ENCODE results near the gene DDN. TPM values are rescaled to one million over a fixed set of nuclear protein-coding genes. Genes with fewer than 3 reads are reported as not detected.

Gene DDN
- total and polyA plus RNA-seq, 4 donors: 0.44 to 1.5 (median 0.97) TPM

- no peaks in the 10 kb centered on the region for H3K27me3 ChIP-seq (ENCODE audit: control insufficient read depth, insufficient read depth, low read length)
- peaks cover 4% of the 10 kb centered on the region for H3K4me1 ChIP-seq (ENCODE audit: control insufficient read depth, insufficient read depth, low read length)
- 100% methylated on average over 1 of the region's 2 CpGs for WGBS (ENCODE audit: insufficient coverage)
- no peak overlapping the region for H3K27ac ChIP-seq (ENCODE audit: low read depth, low read length)
- H3K4me3 ChIP-seq (ENCODE audit: low read depth, low read length): no peak overlapping the region
- H3K36me3 ChIP-seq (ENCODE audit: control insufficient read depth, insufficient read depth, low read length): peaks cover 76% of the 10 kb centered on the region
- no peaks in the 10 kb centered on the region for H3K9me3 ChIP-seq (ENCODE audit: control insufficient read depth, insufficient read depth, low read length)
- no peak for DNase-seq (ENCODE audit: low read depth in 4 of 6, low spot score in 6 of 6)
Measured at GRCh38 chr12:49023812-49024211, 24.6 kb upstream of the DDN start.

- 97% methylated on average over 10 of the region's 15 CpGs for WGBS (ENCODE audit: insufficient coverage)
- DNase-seq (ENCODE audit: low read depth in 4 of 6, low spot score in 6 of 6): no peak
- no peak overlapping the region for H3K4me3 ChIP-seq (ENCODE audit: low read depth, low read length)
- H3K9me3 ChIP-seq (ENCODE audit: control insufficient read depth, insufficient read depth, low read length): no peaks in the 10 kb centered on the region
- H3K27me3 ChIP-seq (ENCODE audit: control insufficient read depth, insufficient read depth, low read length): no peaks in the 10 kb centered on the region
- peaks cover 8% of the 10 kb centered on the region for H3K4me1 ChIP-seq (ENCODE audit: control insufficient read depth, insufficient read depth, low read length)
- no peak overlapping the region for H3K27ac ChIP-seq (ENCODE audit: low read depth, low read length)
- H3K36me3 ChIP-seq (ENCODE audit: control insufficient read depth, insufficient read depth, low read length): peaks cover 66% of the 10 kb centered on the region
Measured at GRCh38 chr12:49022558-49023178, 23.5 kb upstream of the DDN start.

GRCh38 chr12:49021292-49021915, 22.2 kb upstream of the DDN start:
- H3K27me3 ChIP-seq (ENCODE audit: control insufficient read depth, insufficient read depth, low read length): no peaks in the 10 kb centered on the region
- DNase-seq (ENCODE audit: low read depth in 4 of 6, low spot score in 6 of 6): no peak
- H3K27ac ChIP-seq (ENCODE audit: low read depth, low read length): no peak overlapping the region
- no peak overlapping the region for H3K4me3 ChIP-seq (ENCODE audit: low read depth, low read length)
- peaks cover 12% of the 10 kb centered on the region for H3K4me1 ChIP-seq (ENCODE audit: control insufficient read depth, insufficient read depth, low read length)
- H3K9me3 ChIP-seq (ENCODE audit: control insufficient read depth, insufficient read depth, low read length): no peaks in the 10 kb centered on the region
- 85% methylated on average over 9 of the region's 11 CpGs for WGBS (ENCODE audit: insufficient coverage)
- H3K36me3 ChIP-seq (ENCODE audit: control insufficient read depth, insufficient read depth, low read length): peaks cover 54% of the 10 kb centered on the region

- Histone ChIP-seq H3K27me3 (ENCODE audit: control insufficient read depth, insufficient read depth, low read length) (no peaks in the 10 kb centered on the region), H3K36me3 (ENCODE audit: control insufficient read depth, insufficient read depth, low read length) (peaks cover 46% of the 10 kb centered on the region), H3K9me3 (ENCODE audit: control insufficient read depth, insufficient read depth, low read length) (no peaks in the 10 kb centered on the region), H3K27ac (ENCODE audit: low read depth, low read length) (no peak overlapping the region), H3K4me1 (ENCODE audit: control insufficient read depth, insufficient read depth, low read length) (peaks cover 12% of the 10 kb centered on the region), H3K4me3 (ENCODE audit: low read depth, low read length) (no peak overlapping the region)
- no peak for DNase-seq (ENCODE audit: low read depth in 4 of 6, low spot score in 6 of 6)
- no CpG with 5 or more reads among the region's 6 CpGs for WGBS (ENCODE audit: insufficient coverage)
Measured at GRCh38 chr12:49020441-49020840, 21.3 kb upstream of the DDN start.

GRCh38 chr12:49019443-49020324, 20.5 kb upstream of the DDN start:
- Histone ChIP-seq H3K9me3 (ENCODE audit: control insufficient read depth, insufficient read depth, low read length) (no peaks in the 10 kb centered on the region), H3K4me3 (ENCODE audit: low read depth, low read length) (no peak overlapping the region), H3K27me3 (ENCODE audit: control insufficient read depth, insufficient read depth, low read length) (no peaks in the 10 kb centered on the region), H3K4me1 (ENCODE audit: control insufficient read depth, insufficient read depth, low read length) (peaks cover 12% of the 10 kb centered on the region), H3K36me3 (ENCODE audit: control insufficient read depth, insufficient read depth, low read length) (peaks cover 40% of the 10 kb centered on the region), H3K27ac (ENCODE audit: low read depth, low read length) (peak overlapping the region; percentile 97)
- DNase-seq (ENCODE audit: low read depth in 4 of 6, low spot score in 6 of 6): peak in 1 of 6 donors; percentile 34
- WGBS (ENCODE audit: insufficient coverage): 72% methylated on average over 4 of the region's 10 CpGs

GRCh38 chr12:49019120-49019430, 19.9 kb upstream of the DDN start:
- no CpG with 5 or more reads among the region's 8 CpGs for WGBS (ENCODE audit: insufficient coverage)
- peak overlapping the region; percentile 75 for H3K4me3 ChIP-seq (ENCODE audit: low read depth, low read length)
- H3K9me3 ChIP-seq (ENCODE audit: control insufficient read depth, insufficient read depth, low read length): no peaks in the 10 kb centered on the region
- no peaks in the 10 kb centered on the region for H3K27me3 ChIP-seq (ENCODE audit: control insufficient read depth, insufficient read depth, low read length)
- peaks cover 34% of the 10 kb centered on the region for H3K36me3 ChIP-seq (ENCODE audit: control insufficient read depth, insufficient read depth, low read length)
- H3K27ac ChIP-seq (ENCODE audit: low read depth, low read length): peak overlapping the region; percentile 97
- DNase-seq (ENCODE audit: low read depth in 4 of 6, low spot score in 6 of 6): no peak
- H3K4me1 ChIP-seq (ENCODE audit: control insufficient read depth, insufficient read depth, low read length): peaks cover 12% of the 10 kb centered on the region

GRCh38 chr12:49018261-49019119, 19.3 kb upstream of the DDN start, which contains the start of gene PRKAG1:
TSS of gene PRKAG1 (minus strand) at chr12:49018776. CDS start at chr12:49018740, 36 bp downstream.
- peak; percentile 89 to 98 (median 92) for DNase-seq (ENCODE audit: low read depth in 4 of 6, low spot score in 6 of 6)
- Histone ChIP-seq H3K27ac (ENCODE audit: low read depth, low read length) (peak within 1 kb of the TSS; percentile 97), H3K4me1 (ENCODE audit: control insufficient read depth, insufficient read depth, low read length) (peaks cover 12% of the 10 kb centered on the region), H3K27me3 (ENCODE audit: control insufficient read depth, insufficient read depth, low read length) (no peaks in the 10 kb centered on the region), H3K4me3 (ENCODE audit: low read depth, low read length) (peak within 1 kb of the TSS; percentile 75), H3K36me3 (ENCODE audit: control insufficient read depth, insufficient read depth, low read length) (peaks cover 30% of the 10 kb centered on the region), H3K9me3 (ENCODE audit: control insufficient read depth, insufficient read depth, low read length) (no peaks in the 10 kb centered on the region)
- under 1% methylated on average over 42 of the region's 59 CpGs for WGBS (ENCODE audit: insufficient coverage)

GRCh38 chr12:49017891-49018260, 18.7 kb upstream of the DDN start:
- peak overlapping the region; percentile 75 for H3K4me3 ChIP-seq (ENCODE audit: low read depth, low read length)
- no peaks in the 10 kb centered on the region for H3K9me3 ChIP-seq (ENCODE audit: control insufficient read depth, insufficient read depth, low read length)
- H3K27me3 ChIP-seq (ENCODE audit: control insufficient read depth, insufficient read depth, low read length): no peaks in the 10 kb centered on the region
- H3K36me3 ChIP-seq (ENCODE audit: control insufficient read depth, insufficient read depth, low read length): peaks cover 25% of the 10 kb centered on the region
- peaks cover 12% of the 10 kb centered on the region for H3K4me1 ChIP-seq (ENCODE audit: control insufficient read depth, insufficient read depth, low read length)
- 0% methylated on average over 8 of the region's 8 CpGs for WGBS (ENCODE audit: insufficient coverage)
- DNase-seq (ENCODE audit: low read depth in 4 of 6, low spot score in 6 of 6): peak in 1 of 6 donors; percentile 65
- peak overlapping the region; percentile 97 for H3K27ac ChIP-seq (ENCODE audit: low read depth, low read length)

- H3K27me3 ChIP-seq (ENCODE audit: control insufficient read depth, insufficient read depth, low read length): no peaks in the 10 kb centered on the region
- no peak for DNase-seq (ENCODE audit: low read depth in 4 of 6, low spot score in 6 of 6)
- H3K27ac ChIP-seq (ENCODE audit: low read depth, low read length): no peak overlapping the region
- WGBS (ENCODE audit: insufficient coverage): no CpG with 5 or more reads among the region's 1 CpG
- H3K9me3 ChIP-seq (ENCODE audit: control insufficient read depth, insufficient read depth, low read length): no peaks in the 10 kb centered on the region
- peaks cover 12% of the 10 kb centered on the region for H3K4me1 ChIP-seq (ENCODE audit: control insufficient read depth, insufficient read depth, low read length)
- peaks cover 17% of the 10 kb centered on the region for H3K36me3 ChIP-seq (ENCODE audit: control insufficient read depth, insufficient read depth, low read length)
- H3K4me3 ChIP-seq (ENCODE audit: low read depth, low read length): no peak overlapping the region
Measured at GRCh38 chr12:49015196-49015595, 16.0 kb upstream of the DDN start.

All from spinal cord (tissue), 10 donors.